Panc1 (cell line): Measurements from ENCODE around the gene CXCR6. TPM values are rescaled to one million over a fixed set of nuclear protein-coding genes. Genes with fewer than 3 reads are reported as not detected.

Experiments
- ATAC-seq: fragments of 200-7000 bp; cut with Tn5 transposase; 2 replicates; pipeline ENCODE4 v1.9.1; 2020; ENCODE audit warnings: mild to moderate bottlenecking, moderate library complexity
- BruUV-seq: library from RNA; stranded (reverse); fragments of 400-500 nt; replicated peaks from 2 replicates; lab custom pipeline; 2021; lab: Mats Ljungman, UMichigan
- CTCF ChIA-PET: fragments of 300-600 bp; sonication (Branson Sonifier 250); formaldehyde crosslinking; loops from one replicate; lab custom pipeline; 2022; ENCODE audit warnings: antibody characterized with exemption; lab: Charles Lee
- POLR2A ChIA-PET: fragments of 300-600 bp; sonication (Branson Sonifier 250); formaldehyde crosslinking; loops from one replicate; lab custom pipeline; 2022; ENCODE audit warnings: antibody characterized with exemption; lab: Charles Lee
- DNase-seq: peaks from one replicate; pipeline ENCODE4 v3.0.0-alpha.2; 2010; ENCODE audit warnings: low read depth, low spot score
- H3K27ac ChIP-seq: 2 replicates; pipeline ENCODE4 v1.5.1; 2011; ENCODE audit warnings: mild to moderate bottlenecking, low read length, inconsistent platforms
- H3K27me3 ChIP-seq: fragments of 200-500 bp; sonication (Bioruptor generic); 2 replicates; pipeline ENCODE4 v1.6.0; 2014; ENCODE audit warnings: low read length, inconsistent platforms; ENCODE audit not compliant: control insufficient read depth, insufficient read depth
- H3K36me3 ChIP-seq: fragments of 200-500 bp; sonication (Bioruptor generic); 2 replicates; pipeline ENCODE4 v1.5.1; 2014; ENCODE audit warnings: inconsistent platforms, mild to moderate bottlenecking, low read length, moderate library complexity; ENCODE audit not compliant: control insufficient read depth, insufficient read depth
- H3K4me1 ChIP-seq: 2 replicates; pipeline ENCODE4 v1.5.1; 2011; ENCODE audit warnings: inconsistent platforms, mild to moderate bottlenecking, low read length, moderate library complexity; ENCODE audit not compliant: control insufficient read depth, insufficient read depth
- H3K4me3 ChIP-seq, 2 experiments: 2 replicates each; pipeline ENCODE4 v1.5.1; 2011 to 2012; ENCODE audit warnings: low read depth in 2 of 2, low read length in 2 of 2, mild to moderate bottlenecking in 2 of 2, inconsistent platforms in 1 of 2, moderate library complexity in 1 of 2
- H3K9me3 ChIP-seq: fragments of 200-500 bp; sonication (Bioruptor generic); 2 replicates; pipeline ENCODE4 v1.5.1; 2014; ENCODE audit warnings: low read depth, mild to moderate bottlenecking, inconsistent platforms, low read length, moderate library complexity; ENCODE audit not compliant: control insufficient read depth, insufficient read depth
- CTCF ChIP-seq: fragments of 450-650 bp; IDR thresholded peaks from 2 replicates; pipeline ENCODE4 v1.5.1; 2017; ENCODE audit warnings: mild to moderate bottlenecking
- POLR2AphosphoS5 ChIP-seq: IDR thresholded peaks from 2 replicates; pipeline ENCODE4 v1.6.1; 2012; ENCODE audit warnings: mild to moderate bottlenecking, low read depth, low read length, moderate library complexity
- REST ChIP-seq, 2 experiments: IDR thresholded peaks; 2 replicates each; pipeline ENCODE4 v1.6.1; 2011 to 2012; ENCODE audit warnings: low read depth in 2 of 2, control low read depth in 1 of 2, low read length in 1 of 2, mild to moderate bottlenecking in 1 of 2, moderate library complexity in 1 of 2; ENCODE audit not compliant: insufficient read depth in 1 of 2
- SIN3A ChIP-seq: IDR thresholded peaks from 2 replicates; pipeline ENCODE4 v1.6.1; 2012; ENCODE audit warnings: low read depth, mild to moderate bottlenecking, low read length, moderate library complexity, borderline replicate concordance; ENCODE audit not compliant: insufficient read depth
- TCF7L2 ChIP-seq: IDR thresholded peaks from 2 replicates; pipeline ENCODE4 v1.6.1; 2011; ENCODE audit warnings: mild to moderate bottlenecking, low read depth, low read length, inconsistent platforms
- in situ Hi-C: cut with HindIII; loops from 2 replicates; pipeline ENCODE4 v1.10.0; 2016; ENCODE audit warnings: low sequenced_read_pairs, low pct_unique_long_range_greater_than_20kb
- intact Hi-C: fragments of 100-400 bp; cut with micrococcal nuclease; formaldehyde crosslinking; loops from one replicate; pipeline ENCODE4 v1.10.0; 2022; ENCODE audit not compliant: unreplicated experiment
- total RNA-seq: library from RNA; stranded (reverse); gene quantifications from one replicate; pipeline ENCODE4 v1.2.1, GENCODE V29; 2021; ENCODE audit not compliant: unreplicated experiment

CXCR6 gene
- total RNA-seq, 1 experiment from 2014 or later = not detected

GRCh38 chr3:45938864-45939263 is 4.4 kb upstream of the CXCR6 start:
- POLR2A ChIA-PET = no interaction called here

GRCh38 chr3:45939341-45939771 is 3.9 kb upstream of the CXCR6 start:
- in situ Hi-C loops (no loop called here), intact Hi-C loops (loop anchor here (10.0 kb wide), 1 partner anchor 435 kb away; the partner anchor contains the start of gene CCR5)
- no peak for TF ChIP-seq REST (IDR thresholded peaks at IDR 0.05; ENCODE audit: insufficient read depth in 1 of 2, low read depth in 2 of 2, low read length in 1 of 2)
- no peak for TF ChIP-seq TCF7L2
- TF ChIP-seq POLR2AphosphoS5 = no peak
- TF ChIP-seq CTCF = no peak
- no peak overlapping the region for H3K4me3 ChIP-seq
- POLR2A ChIA-PET = no interaction called here
- no peak overlapping the region for H3K27ac ChIP-seq
- CTCF ChIA-PET = interaction anchor here (0.9 to 3.0 kb wide), 3 partner anchors 139 to 438 kb away, joined by 4 to 19 read pairs (median 4); no protein-coding TSS in a partner anchor
- H3K9me3 ChIP-seq = no peaks in the 10 kb centered on the region
- DNase-seq = no peak
- no peaks in the 10 kb centered on the region for H3K4me1 ChIP-seq
- H3K36me3 ChIP-seq = no peaks in the 10 kb centered on the region
- peak; percentile 33; the same call in 1 of the 2 replicates for ATAC-seq
- no TSS peak for BruUV-seq
- no peaks in the 10 kb centered on the region for H3K27me3 ChIP-seq

More at GRCh38 chr3:45938864-45939263, 4.4 kb upstream of the CXCR6 start:
- in situ Hi-C loops (no loop called here), intact Hi-C loops (loop anchor here (1.0 to 10.0 kb wide), 2 partner anchors 139 to 436 kb away; partner anchors contain the start of gene CCR5)
- TF ChIP-seq SIN3A = no peak
- peak; percentile 84 for TF ChIP-seq CTCF
- no peak for TF ChIP-seq REST (IDR thresholded peaks at IDR 0.05; ENCODE audit: insufficient read depth in 1 of 2, low read depth in 2 of 2, low read length in 1 of 2)
- no peak for TF ChIP-seq POLR2AphosphoS5
- TF ChIP-seq TCF7L2 = no peak
- no peaks in the 10 kb centered on the region for H3K9me3 ChIP-seq
- peak; percentile 66 for DNase-seq
- H3K4me3 ChIP-seq = no peak overlapping the region
- H3K36me3 ChIP-seq = no peaks in the 10 kb centered on the region
- no peaks in the 10 kb centered on the region for H3K27me3 ChIP-seq
- CTCF ChIA-PET = interaction anchor here (0.9 to 3.0 kb wide), 3 partner anchors 140 to 438 kb away, joined by 4 to 19 read pairs (median 4); no protein-coding TSS in a partner anchor
- no peaks in the 10 kb centered on the region for H3K4me1 ChIP-seq
- no TSS peak for BruUV-seq
- peak; percentile 91 for ATAC-seq
- no peak overlapping the region for H3K27ac ChIP-seq
